ENCODE measurements around the gene BTBD9.

DNA sequence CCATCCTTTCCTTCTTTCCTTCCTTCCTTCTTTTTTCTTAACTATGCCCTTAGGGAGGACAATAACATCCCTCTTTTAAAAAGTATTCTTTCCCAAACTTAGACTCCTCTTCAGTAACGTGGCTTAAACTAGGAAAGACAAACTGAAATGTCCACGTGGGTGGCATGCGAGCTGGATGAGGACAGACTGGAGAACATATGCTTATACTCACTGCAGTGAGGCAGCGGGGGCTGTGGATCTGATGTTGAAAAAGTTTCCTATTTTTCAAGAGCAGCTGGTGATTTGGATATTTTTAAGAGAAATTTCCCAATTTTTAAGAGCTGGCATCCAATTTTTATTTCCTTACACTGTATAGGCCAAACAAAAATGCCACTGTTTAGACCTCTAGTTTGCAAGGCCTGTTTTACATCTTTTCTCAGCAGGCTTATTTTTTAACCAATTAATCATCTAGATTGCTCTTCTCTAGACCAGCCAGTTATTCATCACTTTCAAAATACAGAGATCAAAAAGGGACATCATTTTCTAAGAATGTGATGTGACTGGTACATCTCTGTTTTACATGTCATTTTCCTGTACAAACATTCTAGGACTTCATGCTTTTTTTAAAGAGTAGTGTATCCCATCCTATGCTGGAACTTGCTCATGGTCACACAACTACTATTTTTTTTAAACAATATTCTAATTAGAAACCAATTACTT lies 226.5 kb downstream of the BTBD9 start:
- TF ChIP-seq, protein P1, sequence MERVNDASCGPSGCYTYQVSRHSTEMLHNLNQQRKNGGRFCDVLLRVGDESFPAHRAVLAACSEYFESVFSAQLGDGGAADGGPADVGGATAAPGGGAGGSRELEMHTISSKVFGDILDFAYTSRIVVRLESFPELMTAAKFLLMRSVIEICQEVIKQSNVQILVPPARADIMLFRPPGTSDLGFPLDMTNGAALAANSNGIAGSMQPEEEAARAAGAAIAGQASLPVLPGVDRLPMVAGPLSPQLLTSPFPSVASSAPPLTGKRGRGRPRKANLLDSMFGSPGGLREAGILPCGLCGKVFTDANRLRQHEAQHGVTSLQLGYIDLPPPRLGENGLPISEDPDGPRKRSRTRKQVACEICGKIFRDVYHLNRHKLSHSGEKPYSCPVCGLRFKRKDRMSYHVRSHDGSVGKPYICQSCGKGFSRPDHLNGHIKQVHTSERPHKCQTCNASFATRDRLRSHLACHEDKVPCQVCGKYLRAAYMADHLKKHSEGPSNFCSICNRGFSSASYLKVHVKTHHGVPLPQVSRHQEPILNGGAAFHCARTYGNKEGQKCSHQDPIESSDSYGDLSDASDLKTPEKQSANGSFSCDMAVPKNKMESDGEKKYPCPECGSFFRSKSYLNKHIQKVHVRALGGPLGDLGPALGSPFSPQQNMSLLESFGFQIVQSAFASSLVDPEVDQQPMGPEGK (CRISPR knock-in tag; IDR thresholded peaks at IDR 0.05; ENCODE audit: borderline replicate concordance): no peak
- TF ChIP-seq ESRRG (CRISPR knock-in tag; IDR thresholded peaks at IDR 0.05): no peak
- TF ChIP-seq ZNF8 (CRISPR knock-in tag; IDR thresholded peaks at IDR 0.05): no peak
